Measurements from ENCODE around the gene SELPLG.

GRCh38 chr12:108599541-108599940 lies 34.2 kb downstream of the SELPLG start:
- TF ChIP-seq EZH2 (IDR thresholded peaks at IDR 0.05; ENCODE audit: insufficient read depth, poor library complexity, severe bottlenecking) (no peak), EZH2phosphoT487 (IDR thresholded peaks at IDR 0.05; ENCODE audit: insufficient read depth, low read depth) (no peak)

Measured in GM23248 (cell line).